WTC11 (cell line): ENCODE data around the gene CYP11A1.

Experiments
- ATF2 ChIP-seq: sonication (generic); formaldehyde crosslinking; IDR thresholded peaks from 2 replicates; pipeline ENCODE4 v1.8.1; 2022; ENCODE audit warnings: low read depth, missing genetic modification reagents, borderline replicate concordance
- CTCF ChIP-seq: fragments of 200-600 bp; IDR thresholded peaks from 2 replicates; pipeline ENCODE4 v1.8.0; 2022; ENCODE audit warnings: antibody characterized with exemption
- E2F1 ChIP-seq: sonication (generic); formaldehyde crosslinking; IDR thresholded peaks from 2 replicates; pipeline ENCODE4 v1.8.0; 2022; ENCODE audit warnings: mild to moderate bottlenecking, missing genetic modification reagents
- NFE2L1 ChIP-seq: sonication (generic); formaldehyde crosslinking; IDR thresholded peaks from 2 replicates; pipeline ENCODE4 v1.8.1; 2023; ENCODE audit warnings: missing genetic modification reagents
- ZBTB21 ChIP-seq: sonication (generic); formaldehyde crosslinking; IDR thresholded peaks from 2 replicates; pipeline ENCODE4 v1.8.1; 2023; ENCODE audit warnings: mild to moderate bottlenecking, missing genetic modification reagents, borderline replicate concordance
- TF ChIP-seq, protein P1 (sequence below): sonication (generic); formaldehyde crosslinking; conservative IDR thresholded peaks from 2 replicates; pipeline ENCODE4 v1.8.1; 2022; ENCODE audit warnings: mild to moderate bottlenecking, missing genetic modification reagents
- TF ChIP-seq, protein P2 (sequence below): sonication (generic); formaldehyde crosslinking; IDR thresholded peaks from 2 replicates; pipeline ENCODE4 v1.8.1; 2023; ENCODE audit warnings: mild to moderate bottlenecking, missing genetic modification reagents, moderate library complexity

DNA sequence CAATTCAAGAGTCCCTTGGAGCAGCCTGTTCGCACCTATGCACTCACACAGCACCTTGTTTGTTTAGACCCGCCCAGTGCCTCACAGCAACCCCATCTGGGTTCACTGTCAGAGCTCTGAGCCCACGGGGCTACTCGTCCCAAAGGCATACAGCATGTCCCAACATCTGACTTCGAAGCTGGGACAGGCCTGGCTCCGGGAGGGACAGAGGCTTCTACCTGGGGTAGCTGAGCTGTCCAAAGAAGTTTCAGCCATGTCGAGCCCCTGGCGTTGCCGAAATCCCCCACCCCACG is 28.6 kb upstream of the CYP11A1 start:
- no peak for TF ChIP-seq ATF2 (CRISPR knock-in tag)
- no peak for TF ChIP-seq E2F1
- TF ChIP-seq, protein P1, sequence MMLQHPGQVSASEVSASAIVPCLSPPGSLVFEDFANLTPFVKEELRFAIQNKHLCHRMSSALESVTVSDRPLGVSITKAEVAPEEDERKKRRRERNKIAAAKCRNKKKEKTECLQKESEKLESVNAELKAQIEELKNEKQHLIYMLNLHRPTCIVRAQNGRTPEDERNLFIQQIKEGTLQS (CRISPR knock-in tag) = no peak
- TF ChIP-seq CTCF = no peak
- TF ChIP-seq, protein P2, sequence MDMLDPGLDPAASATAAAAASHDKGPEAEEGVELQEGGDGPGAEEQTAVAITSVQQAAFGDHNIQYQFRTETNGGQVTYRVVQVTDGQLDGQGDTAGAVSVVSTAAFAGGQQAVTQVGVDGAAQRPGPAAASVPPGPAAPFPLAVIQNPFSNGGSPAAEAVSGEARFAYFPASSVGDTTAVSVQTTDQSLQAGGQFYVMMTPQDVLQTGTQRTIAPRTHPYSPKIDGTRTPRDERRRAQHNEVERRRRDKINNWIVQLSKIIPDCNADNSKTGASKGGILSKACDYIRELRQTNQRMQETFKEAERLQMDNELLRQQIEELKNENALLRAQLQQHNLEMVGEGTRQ (CRISPR knock-in tag) = no peak
- TF ChIP-seq ZBTB21 = no peak
- TF ChIP-seq NFE2L1 = no peak
